HepG2 (cell line): ENCODE data around the gene RHBDD1.

Experiments
- KDM5B ChIP-seq: sonication (generic); formaldehyde crosslinking; IDR thresholded peaks from 2 replicates; pipeline ENCODE4 v1.4.0; 2020; ENCODE audit warnings: missing genetic modification reagents, mild to moderate bottlenecking, borderline replicate concordance
- TCF7L2 ChIP-seq: IDR thresholded peaks from 2 replicates; pipeline ENCODE4 v1.6.1; 2011; ENCODE audit warnings: mild to moderate bottlenecking, low read depth, low read length, moderate library complexity
- ZNF589 ChIP-seq: sonication (generic); formaldehyde crosslinking; conservative IDR thresholded peaks from 2 replicates; pipeline ENCODE4 v1.8.0; 2022; ENCODE audit warnings: mild to moderate bottlenecking, moderate library complexity, missing genetic modification reagents
- TF ChIP-seq, protein P1 (sequence below): sonication (generic); formaldehyde crosslinking; IDR thresholded peaks from 2 replicates; pipeline ENCODE4 v1.9.0; 2021; ENCODE audit warnings: missing genetic modification reagents, borderline replicate concordance
- TF ChIP-seq, protein P2 (sequence below): sonication (generic); formaldehyde crosslinking; IDR thresholded peaks from 2 replicates; pipeline ENCODE4 v1.5.0; 2020; ENCODE audit warnings: mild to moderate bottlenecking, missing genetic modification reagents, moderate library complexity
- TF ChIP-seq, protein P3 (sequence below): sonication (generic); formaldehyde crosslinking; IDR thresholded peaks from 2 replicates; pipeline ENCODE4 v1.5.0; 2020; ENCODE audit warnings: missing genetic modification reagents, mild to moderate bottlenecking, borderline replicate concordance
- TF ChIP-seq, protein P4 (sequence below): sonication (generic); formaldehyde crosslinking; IDR thresholded peaks from 2 replicates; pipeline ENCODE4 v1.4.0; 2020; ENCODE audit warnings: missing genetic modification reagents
- TF ChIP-seq, protein P5 (sequence below), 2 experiments: IDR thresholded peaks; 2 replicates each; pipeline ENCODE4 v1.6.1; 2011 to 2012; ENCODE audit warnings: low read length in 2 of 2, borderline replicate concordance in 1 of 2, low read depth in 1 of 2, mild to moderate bottlenecking in 1 of 2, moderate library complexity in 1 of 2

DNA sequence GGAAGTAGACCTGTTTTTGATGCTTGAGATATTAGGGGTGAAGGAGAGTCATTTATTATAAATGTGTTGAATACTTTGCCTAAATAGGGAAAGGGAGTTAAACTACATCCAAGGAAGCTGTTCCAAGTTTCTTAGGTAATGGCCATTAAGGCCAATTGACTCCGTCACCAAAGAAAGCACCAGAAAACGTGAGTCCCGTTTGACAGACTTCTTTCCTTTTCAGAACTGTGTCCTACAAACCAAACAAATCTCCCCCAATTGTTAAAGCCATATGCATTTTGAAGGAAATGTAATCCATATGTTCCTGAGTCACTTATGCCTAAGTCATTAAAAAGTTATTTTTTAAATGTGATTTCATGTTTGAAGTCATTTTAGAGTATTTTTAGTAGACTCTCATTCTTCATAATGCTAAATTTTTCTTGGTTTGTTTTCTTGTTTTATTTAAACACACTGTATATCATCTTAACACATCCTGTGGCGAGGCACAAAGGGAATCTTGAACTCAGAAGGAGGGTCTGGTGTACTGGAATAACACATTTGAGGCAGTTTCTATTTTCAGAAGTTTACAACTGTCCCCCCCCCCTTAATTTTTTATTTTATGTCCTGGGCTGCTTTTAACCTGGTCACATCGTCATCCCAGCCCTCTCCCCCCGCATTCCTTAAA is 133.7 kb downstream of the RHBDD1 start:
- TF ChIP-seq ZNF589 (CRISPR knock-in tag): no peak
- no peak for TF ChIP-seq TCF7L2
- TF ChIP-seq, protein P1, sequence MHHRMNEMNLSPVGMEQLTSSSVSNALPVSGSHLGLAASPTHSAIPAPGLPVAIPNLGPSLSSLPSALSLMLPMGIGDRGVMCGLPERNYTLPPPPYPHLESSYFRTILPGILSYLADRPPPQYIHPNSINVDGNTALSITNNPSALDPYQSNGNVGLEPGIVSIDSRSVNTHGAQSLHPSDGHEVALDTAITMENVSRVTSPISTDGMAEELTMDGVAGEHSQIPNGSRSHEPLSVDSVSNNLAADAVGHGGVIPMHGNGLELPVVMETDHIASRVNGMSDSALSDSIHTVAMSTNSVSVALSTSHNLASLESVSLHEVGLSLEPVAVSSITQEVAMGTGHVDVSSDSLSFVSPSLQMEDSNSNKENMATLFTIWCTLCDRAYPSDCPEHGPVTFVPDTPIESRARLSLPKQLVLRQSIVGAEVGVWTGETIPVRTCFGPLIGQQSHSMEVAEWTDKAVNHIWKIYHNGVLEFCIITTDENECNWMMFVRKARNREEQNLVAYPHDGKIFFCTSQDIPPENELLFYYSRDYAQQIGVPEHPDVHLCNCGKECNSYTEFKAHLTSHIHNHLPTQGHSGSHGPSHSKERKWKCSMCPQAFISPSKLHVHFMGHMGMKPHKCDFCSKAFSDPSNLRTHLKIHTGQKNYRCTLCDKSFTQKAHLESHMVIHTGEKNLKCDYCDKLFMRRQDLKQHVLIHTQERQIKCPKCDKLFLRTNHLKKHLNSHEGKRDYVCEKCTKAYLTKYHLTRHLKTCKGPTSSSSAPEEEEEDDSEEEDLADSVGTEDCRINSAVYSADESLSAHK (CRISPR knock-in tag): no peak
- TF ChIP-seq, protein P2, sequence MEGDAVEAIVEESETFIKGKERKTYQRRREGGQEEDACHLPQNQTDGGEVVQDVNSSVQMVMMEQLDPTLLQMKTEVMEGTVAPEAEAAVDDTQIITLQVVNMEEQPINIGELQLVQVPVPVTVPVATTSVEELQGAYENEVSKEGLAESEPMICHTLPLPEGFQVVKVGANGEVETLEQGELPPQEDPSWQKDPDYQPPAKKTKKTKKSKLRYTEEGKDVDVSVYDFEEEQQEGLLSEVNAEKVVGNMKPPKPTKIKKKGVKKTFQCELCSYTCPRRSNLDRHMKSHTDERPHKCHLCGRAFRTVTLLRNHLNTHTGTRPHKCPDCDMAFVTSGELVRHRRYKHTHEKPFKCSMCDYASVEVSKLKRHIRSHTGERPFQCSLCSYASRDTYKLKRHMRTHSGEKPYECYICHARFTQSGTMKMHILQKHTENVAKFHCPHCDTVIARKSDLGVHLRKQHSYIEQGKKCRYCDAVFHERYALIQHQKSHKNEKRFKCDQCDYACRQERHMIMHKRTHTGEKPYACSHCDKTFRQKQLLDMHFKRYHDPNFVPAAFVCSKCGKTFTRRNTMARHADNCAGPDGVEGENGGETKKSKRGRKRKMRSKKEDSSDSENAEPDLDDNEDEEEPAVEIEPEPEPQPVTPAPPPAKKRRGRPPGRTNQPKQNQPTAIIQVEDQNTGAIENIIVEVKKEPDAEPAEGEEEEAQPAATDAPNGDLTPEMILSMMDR: no peak
- TF ChIP-seq, protein P3, sequence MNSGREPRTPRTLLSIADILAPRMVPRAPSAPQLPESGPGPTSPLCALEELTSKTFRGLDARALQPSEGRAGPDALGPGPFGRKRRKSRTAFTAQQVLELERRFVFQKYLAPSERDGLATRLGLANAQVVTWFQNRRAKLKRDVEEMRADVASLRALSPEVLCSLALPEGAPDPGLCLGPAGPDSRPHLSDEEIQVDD (CRISPR knock-in tag): no peak
- TF ChIP-seq, protein P4, sequence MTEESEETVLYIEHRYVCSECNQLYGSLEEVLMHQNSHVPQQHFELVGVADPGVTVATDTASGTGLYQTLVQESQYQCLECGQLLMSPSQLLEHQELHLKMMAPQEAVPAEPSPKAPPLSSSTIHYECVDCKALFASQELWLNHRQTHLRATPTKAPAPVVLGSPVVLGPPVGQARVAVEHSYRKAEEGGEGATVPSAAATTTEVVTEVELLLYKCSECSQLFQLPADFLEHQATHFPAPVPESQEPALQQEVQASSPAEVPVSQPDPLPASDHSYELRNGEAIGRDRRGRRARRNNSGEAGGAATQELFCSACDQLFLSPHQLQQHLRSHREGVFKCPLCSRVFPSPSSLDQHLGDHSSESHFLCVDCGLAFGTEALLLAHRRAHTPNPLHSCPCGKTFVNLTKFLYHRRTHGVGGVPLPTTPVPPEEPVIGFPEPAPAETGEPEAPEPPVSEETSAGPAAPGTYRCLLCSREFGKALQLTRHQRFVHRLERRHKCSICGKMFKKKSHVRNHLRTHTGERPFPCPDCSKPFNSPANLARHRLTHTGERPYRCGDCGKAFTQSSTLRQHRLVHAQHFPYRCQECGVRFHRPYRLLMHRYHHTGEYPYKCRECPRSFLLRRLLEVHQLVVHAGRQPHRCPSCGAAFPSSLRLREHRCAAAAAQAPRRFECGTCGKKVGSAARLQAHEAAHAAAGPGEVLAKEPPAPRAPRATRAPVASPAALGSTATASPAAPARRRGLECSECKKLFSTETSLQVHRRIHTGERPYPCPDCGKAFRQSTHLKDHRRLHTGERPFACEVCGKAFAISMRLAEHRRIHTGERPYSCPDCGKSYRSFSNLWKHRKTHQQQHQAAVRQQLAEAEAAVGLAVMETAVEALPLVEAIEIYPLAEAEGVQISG (CRISPR knock-in tag): no peak
- TF ChIP-seq KDM5B (CRISPR knock-in tag): no peak
- TF ChIP-seq, protein P5, sequence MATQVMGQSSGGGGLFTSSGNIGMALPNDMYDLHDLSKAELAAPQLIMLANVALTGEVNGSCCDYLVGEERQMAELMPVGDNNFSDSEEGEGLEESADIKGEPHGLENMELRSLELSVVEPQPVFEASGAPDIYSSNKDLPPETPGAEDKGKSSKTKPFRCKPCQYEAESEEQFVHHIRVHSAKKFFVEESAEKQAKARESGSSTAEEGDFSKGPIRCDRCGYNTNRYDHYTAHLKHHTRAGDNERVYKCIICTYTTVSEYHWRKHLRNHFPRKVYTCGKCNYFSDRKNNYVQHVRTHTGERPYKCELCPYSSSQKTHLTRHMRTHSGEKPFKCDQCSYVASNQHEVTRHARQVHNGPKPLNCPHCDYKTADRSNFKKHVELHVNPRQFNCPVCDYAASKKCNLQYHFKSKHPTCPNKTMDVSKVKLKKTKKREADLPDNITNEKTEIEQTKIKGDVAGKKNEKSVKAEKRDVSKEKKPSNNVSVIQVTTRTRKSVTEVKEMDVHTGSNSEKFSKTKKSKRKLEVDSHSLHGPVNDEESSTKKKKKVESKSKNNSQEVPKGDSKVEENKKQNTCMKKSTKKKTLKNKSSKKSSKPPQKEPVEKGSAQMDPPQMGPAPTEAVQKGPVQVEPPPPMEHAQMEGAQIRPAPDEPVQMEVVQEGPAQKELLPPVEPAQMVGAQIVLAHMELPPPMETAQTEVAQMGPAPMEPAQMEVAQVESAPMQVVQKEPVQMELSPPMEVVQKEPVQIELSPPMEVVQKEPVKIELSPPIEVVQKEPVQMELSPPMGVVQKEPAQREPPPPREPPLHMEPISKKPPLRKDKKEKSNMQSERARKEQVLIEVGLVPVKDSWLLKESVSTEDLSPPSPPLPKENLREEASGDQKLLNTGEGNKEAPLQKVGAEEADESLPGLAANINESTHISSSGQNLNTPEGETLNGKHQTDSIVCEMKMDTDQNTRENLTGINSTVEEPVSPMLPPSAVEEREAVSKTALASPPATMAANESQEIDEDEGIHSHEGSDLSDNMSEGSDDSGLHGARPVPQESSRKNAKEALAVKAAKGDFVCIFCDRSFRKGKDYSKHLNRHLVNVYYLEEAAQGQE (IDR thresholded peaks at IDR 0.05; ENCODE audit: borderline replicate concordance in 1 of 2, low read depth in 1 of 2, low read length in 2 of 2): no peak
